ENCODE measurements around the gene RRH.

DNA sequence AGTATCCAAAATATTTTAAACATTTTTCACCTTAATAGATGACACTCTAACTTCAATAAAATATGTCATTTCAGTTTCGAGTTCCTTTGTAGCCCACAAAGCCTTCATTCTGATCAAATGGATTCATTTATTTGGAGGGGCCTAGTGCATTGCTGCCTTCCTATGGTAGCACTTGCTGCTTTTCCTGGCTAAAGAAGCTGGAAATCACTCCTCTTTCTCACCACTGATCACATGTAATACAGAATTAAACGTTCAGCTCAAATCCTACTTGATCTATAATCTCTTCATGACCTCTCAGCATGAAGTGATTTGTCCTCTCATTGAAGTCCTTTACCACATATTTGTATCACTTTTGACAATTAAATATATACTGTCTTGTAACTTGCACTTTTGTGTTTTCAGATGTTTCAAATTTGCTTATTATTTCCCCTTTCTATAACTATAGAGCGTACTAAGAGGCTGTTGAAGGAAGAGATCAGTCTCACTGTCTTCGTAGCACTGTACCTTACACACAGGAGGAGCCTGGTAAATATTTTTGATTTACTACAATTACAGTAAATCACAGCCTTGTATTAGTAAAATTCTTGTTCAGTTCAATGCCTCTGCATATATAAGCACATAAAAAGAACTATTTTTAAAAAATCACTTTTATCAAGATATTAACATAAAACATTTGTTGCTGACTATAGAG, 26.5 kb upstream of the RRH start:
- TF ChIP-seq, protein P1, sequence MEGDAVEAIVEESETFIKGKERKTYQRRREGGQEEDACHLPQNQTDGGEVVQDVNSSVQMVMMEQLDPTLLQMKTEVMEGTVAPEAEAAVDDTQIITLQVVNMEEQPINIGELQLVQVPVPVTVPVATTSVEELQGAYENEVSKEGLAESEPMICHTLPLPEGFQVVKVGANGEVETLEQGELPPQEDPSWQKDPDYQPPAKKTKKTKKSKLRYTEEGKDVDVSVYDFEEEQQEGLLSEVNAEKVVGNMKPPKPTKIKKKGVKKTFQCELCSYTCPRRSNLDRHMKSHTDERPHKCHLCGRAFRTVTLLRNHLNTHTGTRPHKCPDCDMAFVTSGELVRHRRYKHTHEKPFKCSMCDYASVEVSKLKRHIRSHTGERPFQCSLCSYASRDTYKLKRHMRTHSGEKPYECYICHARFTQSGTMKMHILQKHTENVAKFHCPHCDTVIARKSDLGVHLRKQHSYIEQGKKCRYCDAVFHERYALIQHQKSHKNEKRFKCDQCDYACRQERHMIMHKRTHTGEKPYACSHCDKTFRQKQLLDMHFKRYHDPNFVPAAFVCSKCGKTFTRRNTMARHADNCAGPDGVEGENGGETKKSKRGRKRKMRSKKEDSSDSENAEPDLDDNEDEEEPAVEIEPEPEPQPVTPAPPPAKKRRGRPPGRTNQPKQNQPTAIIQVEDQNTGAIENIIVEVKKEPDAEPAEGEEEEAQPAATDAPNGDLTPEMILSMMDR (IDR thresholded peaks at IDR 0.05): no peak
- no peak for TF ChIP-seq POLR2A (IDR thresholded peaks at IDR 0.05)

All from Peyer's patch (tissue), 4 donors.